Ureter (tissue), 1 donor: ENCODE measurements around the gene OSR1. TPM values are rescaled to one million over a fixed set of nuclear protein-coding genes. Genes with fewer than 3 reads are reported as not detected.
"Not testable (repeated sequence)": the region's sequence is repeated elsewhere in the genome, so short reads cannot be mapped to it uniquely, and the experiment has no call there.

Source experiments
- DNase-seq: peaks from one replicate; pipeline ENCODE4 v3.0.0-alpha.2; 2020; ENCODE audit warnings: low spot score
- total RNA-seq: library from RNA; stranded (reverse); gene quantifications from one replicate; pipeline ENCODE4 v1.2.4, GENCODE V29; 2023
- donor health status: DM: yes; HTN: yes; CAD: no.

OSR1 gene
- total RNA-seq, result 34.7 TPM

GRCh38 chr2:19358242-19359020, at the start of gene OSR1:
Gene OSR1 (minus strand): TSS chr2:19358623. CDS start chr2:19353805, 4,818 bp downstream.
- peak; percentile 89 for DNase-seq

- no peak for DNase-seq
These were observed 45.4 kb upstream of the OSR1 start for GRCh38 chr2:19403785-19404184.

- DNase-seq, result no peak
These were observed 33.8 kb upstream of the OSR1 start for GRCh38 chr2:19392191-19392590.

DNA sequence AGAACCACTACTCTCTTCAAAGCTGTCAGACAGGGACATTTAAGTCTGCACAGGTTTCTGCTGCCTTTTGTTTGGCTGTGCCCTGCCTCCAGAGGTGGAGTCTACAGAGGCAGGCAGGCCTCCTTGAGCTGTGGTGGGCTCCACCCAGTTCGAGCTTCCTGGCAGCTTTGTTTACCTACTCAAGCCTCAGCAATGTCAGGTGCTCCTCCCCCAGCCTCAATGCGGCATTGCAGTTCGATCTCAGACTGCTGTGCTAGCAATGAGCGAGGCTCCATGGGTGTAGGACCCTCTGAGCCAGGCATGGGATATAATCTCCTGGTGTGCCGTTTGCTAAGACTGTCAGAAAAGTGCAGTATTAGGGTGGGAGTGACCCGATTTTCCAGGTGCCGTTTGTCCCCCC, 31.0 kb upstream of the OSR1 start:
- DNase-seq, result not testable (repeated sequence)

- DNase-seq, result no peak
These were observed 22.1 kb upstream of the OSR1 start for GRCh38 chr2:19380532-19380931.

- no peak for DNase-seq
These were observed 20.5 kb upstream of the OSR1 start for GRCh38 chr2:19378939-19379338.

GRCh38 chr2:19377717-19378116, 19.3 kb upstream of the OSR1 start:
- no peak for DNase-seq

DNA sequence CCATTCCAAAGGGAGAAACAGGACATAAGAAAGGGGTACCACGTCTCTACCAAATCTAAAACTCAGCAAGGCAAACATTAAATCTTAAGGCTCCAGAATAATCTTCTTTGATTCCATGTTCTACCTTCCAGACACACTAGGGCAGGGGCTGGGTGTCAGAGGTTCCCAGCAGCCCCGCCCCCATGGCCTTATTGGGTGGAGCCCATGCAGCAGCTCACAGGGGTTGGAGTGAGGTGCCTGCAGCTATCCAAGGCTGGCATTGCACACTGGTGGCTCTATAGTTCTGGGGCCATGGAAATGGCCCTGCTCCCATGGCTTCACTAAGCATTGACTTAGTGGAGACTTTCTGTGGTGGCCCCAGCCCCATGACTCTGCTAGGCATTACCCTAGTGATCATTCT, 14.9 kb upstream of the OSR1 start:
- DNase-seq, result no peak

GRCh38 chr2:19371996-19372582, 13.7 kb upstream of the OSR1 start:
- DNase-seq, result no peak

DNA sequence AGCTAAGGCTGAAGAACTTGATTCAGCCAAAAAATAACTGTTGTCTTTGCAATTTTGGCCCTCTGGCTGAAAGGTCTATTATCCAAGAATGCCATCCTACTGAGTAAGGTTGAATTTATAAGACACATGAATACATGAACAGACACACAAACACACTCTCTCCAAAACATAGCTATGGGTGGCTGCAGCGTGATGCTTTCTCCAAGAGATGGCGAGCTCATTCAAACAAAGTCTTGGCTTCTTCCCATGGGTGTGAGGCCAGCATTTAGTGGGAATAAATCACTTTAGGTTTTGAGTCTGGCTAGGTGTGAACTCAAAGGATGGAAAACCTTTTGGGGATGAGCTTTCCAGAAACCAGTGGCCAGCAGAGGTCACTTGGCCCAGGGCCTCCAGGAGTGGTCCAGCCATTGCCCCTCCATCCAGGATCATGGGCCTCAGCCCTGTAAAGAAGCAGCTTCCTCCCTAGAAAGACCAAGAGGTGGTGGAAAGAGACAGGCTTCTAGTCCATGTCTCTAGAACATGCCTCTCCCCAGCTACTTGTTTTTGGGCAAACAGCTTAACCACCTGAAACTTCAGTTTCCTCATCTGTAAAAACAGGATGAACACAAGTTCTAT, 11.0 kb upstream of the OSR1 start:
- no peak for DNase-seq

- DNase-seq, result no peak
These were observed 10.3 kb upstream of the OSR1 start for GRCh38 chr2:19368760-19369159.

DNA sequence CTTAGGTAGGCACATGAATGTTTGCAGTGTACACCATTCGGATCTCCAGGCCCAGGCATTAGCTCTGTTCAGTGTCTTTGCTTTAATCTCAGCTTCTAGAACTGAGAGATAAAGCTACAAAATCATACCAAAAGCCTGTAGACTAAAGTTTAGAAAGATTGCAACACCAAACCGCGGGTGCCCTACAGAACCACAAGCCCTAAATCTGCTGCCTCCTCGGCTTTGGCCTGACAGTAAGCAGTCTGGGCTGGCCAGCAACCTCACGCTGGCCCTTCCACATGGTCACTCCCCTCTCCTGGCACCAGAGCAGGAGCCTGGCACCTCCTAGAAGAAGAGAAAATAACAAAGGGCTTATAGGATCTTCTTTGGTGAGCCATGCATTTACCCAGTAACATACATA, 8.9 kb upstream of the OSR1 start:
- no peak for DNase-seq

DNA sequence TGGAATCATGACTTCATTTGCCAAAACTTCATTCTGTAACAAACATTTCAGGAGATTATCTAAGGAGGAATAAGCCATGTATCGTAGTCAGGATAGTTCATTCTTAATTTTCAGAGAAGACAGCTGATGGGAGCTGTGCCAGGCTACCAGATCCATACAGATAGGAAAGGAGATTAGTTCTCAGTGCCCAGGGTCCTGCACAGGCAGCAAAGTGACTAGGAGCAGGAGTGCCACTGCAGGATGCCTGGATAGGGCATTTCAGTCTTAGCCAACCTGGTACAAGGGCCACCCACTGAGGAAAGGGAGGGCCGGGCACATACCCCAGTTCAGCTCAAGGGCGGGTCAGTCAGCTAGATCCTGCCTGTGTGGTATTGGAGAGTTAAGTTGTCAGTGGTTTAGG, 6.7 kb upstream of the OSR1 start:
- DNase-seq, result no peak

DNA sequence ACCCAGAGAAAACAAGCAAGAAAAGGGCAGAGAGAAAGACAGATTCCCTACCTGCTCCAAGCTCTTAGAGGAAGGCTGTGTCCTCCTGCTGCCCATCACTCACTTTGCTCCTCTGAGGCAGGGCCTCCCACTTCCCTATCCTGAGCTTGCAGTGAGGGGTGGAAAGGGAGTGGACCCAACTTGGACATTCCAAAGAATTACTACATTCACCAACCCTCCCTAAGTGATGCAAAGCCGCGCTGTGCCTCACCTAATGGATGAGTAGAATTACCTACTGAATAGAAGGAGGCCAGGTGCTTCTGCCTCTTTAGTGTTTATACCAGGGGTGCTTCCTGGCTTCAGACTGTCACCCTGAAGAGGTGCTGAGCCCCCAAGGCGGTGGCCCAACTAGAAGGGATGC, 5.6 kb upstream of the OSR1 start:
- no peak for DNase-seq

GRCh38 chr2:19363474-19363778, 5.0 kb upstream of the OSR1 start:
- no peak for DNase-seq

GRCh38 chr2:19362755-19363473, 4.5 kb upstream of the OSR1 start:
- DNase-seq, result peak; percentile 90

DNA sequence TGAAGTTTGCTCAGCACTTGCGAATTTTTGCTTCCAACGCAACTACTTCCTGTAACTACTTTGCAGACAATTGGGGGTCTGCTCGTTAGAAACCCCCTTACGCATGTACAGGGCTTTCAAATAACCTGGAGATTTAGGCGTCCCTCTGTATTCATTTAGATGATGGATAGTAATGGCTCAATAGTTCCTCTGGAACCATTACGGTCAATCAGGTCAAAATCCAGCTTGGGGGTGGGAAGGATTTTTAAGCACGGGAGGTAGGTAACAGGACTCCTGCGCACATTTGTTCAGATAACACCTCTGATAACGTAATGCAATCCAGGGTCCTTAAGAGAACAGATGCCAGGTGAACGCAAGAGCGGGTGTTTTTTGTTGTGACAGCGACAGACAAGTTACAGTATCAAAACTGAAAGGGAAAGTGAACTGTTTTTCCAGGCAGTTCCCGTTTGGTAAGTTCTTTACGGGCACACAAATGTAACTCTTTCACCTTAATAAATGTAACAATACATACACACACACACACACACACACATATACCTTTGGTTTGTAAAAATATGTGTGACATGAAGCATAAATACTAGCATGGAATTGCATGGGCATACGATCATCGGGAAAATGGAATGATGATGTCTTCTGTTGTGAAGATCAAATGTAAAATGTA, 3.8 kb upstream of the OSR1 start:
- DNase-seq, result no peak

- DNase-seq, result no peak
These were observed 3.0 kb upstream of the OSR1 start for GRCh38 chr2:19361325-19361990.

DNA sequence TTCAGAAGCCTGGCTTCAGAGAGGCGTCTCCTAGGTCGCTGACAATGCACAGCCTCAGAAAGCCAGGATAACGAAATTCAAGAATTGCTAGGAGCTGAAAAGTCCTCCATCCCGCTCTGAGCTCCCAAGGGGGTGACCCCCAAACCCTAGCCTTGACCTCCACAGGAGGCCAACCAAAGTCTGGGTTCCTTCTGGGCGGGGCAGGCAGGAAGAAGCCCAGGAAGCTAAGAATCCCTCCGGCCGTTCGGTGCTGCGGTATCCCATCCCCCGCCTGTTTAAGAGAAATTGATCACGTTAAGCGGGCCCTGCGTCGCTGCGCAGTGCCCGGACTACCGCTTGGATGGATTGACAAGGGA, 2.5 kb upstream of the OSR1 start:
- DNase-seq, result no peak

- DNase-seq, result no peak
These were observed 2.0 kb upstream of the OSR1 start for GRCh38 chr2:19360266-19360965.

- no peak for DNase-seq
These were observed 1.0 kb upstream of the OSR1 start for GRCh38 chr2:19359456-19359855.
